Chondrocyte (in vitro differentiated cells): ENCODE data around the gene LRRTM3. TPM values are rescaled to one million over a fixed set of nuclear protein-coding genes. Genes with fewer than 3 reads are reported as not detected.

Experiments used
- DNase-seq: peaks from one replicate; pipeline ENCODE4 v3.0.0; 2021; ENCODE audit warnings: mixed read lengths, low spot score
- H3K27ac Mint-ChIP-seq: one replicate; pipeline ENCODE4 v1.8.0; 2021; ENCODE audit warnings: mild to moderate bottlenecking, moderate library complexity, mixed read lengths; ENCODE audit not compliant: unreplicated experiment
- H3K27me3 Mint-ChIP-seq: 2 replicates; pipeline ENCODE4 v1.8.0; 2021; ENCODE audit warnings: low read depth, mixed read lengths
- H3K36me3 Mint-ChIP-seq: 2 replicates; pipeline ENCODE4 v1.8.0; 2021; ENCODE audit warnings: low read depth, mixed read lengths
- H3K4me1 Mint-ChIP-seq: 2 replicates; pipeline ENCODE4 v1.8.0; 2021; ENCODE audit warnings: low read depth, mild to moderate bottlenecking, mixed read lengths
- H3K4me3 Mint-ChIP-seq: one replicate; pipeline ENCODE4 v1.8.0; 2021; ENCODE audit warnings: mild to moderate bottlenecking, moderate library complexity, mixed read lengths; ENCODE audit not compliant: unreplicated experiment
- H3K9me3 Mint-ChIP-seq: 2 replicates; pipeline ENCODE4 v1.8.0; 2021; ENCODE audit warnings: low read depth, mixed read lengths
- CTCF ChIP-seq: fragments of 200-600 bp; sonication (generic); IDR thresholded peaks from 2 replicates; pipeline ENCODE4 v1.5.0; 2021; ENCODE audit warnings: antibody characterized with exemption, mild to moderate bottlenecking, moderate library complexity
- total RNA-seq: library from RNA; stranded (reverse); gene quantifications from 3 replicates; pipeline ENCODE4 v1.2.1, GENCODE V29; 2021

LRRTM3 gene
- total RNA-seq, 1 donor from 2014 or later: not detected

- Mint-ChIP-seq H3K27ac (no peak overlapping the region), H3K4me1 (no peaks in the 10 kb centered on the region), H3K36me3 (no peaks in the 10 kb centered on the region), H3K27me3 (peaks cover 4% of the 10 kb centered on the region), H3K9me3 (no peaks in the 10 kb centered on the region), H3K4me3 (no peak overlapping the region)
- TF ChIP-seq CTCF: no peak
- DNase-seq: no peak
Observed at GRCh38 chr10:66990143-66990830, 64.5 kb downstream of the LRRTM3 start.

GRCh38 chr10:66996996-66997395, 71.2 kb downstream of the LRRTM3 start:
- no peak for DNase-seq
- H3K4me1 Mint-ChIP-seq: peaks cover 3% of the 10 kb centered on the region
- no peak overlapping the region for H3K4me3 Mint-ChIP-seq
- TF ChIP-seq CTCF: no peak
- no peak overlapping the region for H3K27ac Mint-ChIP-seq
- no peaks in the 10 kb centered on the region for H3K36me3 Mint-ChIP-seq
- H3K9me3 Mint-ChIP-seq: no peaks in the 10 kb centered on the region
- H3K27me3 Mint-ChIP-seq: peaks cover 8% of the 10 kb centered on the region

GRCh38 chr10:66999762-67000545, 74.1 kb downstream of the LRRTM3 start:
- no peaks in the 10 kb centered on the region for H3K9me3 Mint-ChIP-seq
- peaks cover 7% of the 10 kb centered on the region for H3K27me3 Mint-ChIP-seq
- H3K27ac Mint-ChIP-seq: no peak overlapping the region
- no peak for TF ChIP-seq CTCF
- H3K4me1 Mint-ChIP-seq: peaks cover 3% of the 10 kb centered on the region
- no peaks in the 10 kb centered on the region for H3K36me3 Mint-ChIP-seq
- DNase-seq: no peak
- H3K4me3 Mint-ChIP-seq: no peak overlapping the region

- no peak for DNase-seq
- Mint-ChIP-seq H3K4me1 (peaks cover 3% of the 10 kb centered on the region), H3K9me3 (peaks cover 3% of the 10 kb centered on the region), H3K27ac (no peak overlapping the region), H3K27me3 (no peaks in the 10 kb centered on the region), H3K4me3 (no peak overlapping the region), H3K36me3 (no peaks in the 10 kb centered on the region)
- TF ChIP-seq CTCF: no peak
Observed at GRCh38 chr10:67004690-67005089, 78.9 kb downstream of the LRRTM3 start.

- no peaks in the 10 kb centered on the region for H3K27me3 Mint-ChIP-seq
- H3K36me3 Mint-ChIP-seq: no peaks in the 10 kb centered on the region
- no peak overlapping the region for H3K27ac Mint-ChIP-seq
- H3K9me3 Mint-ChIP-seq: peaks cover 3% of the 10 kb centered on the region
- no peaks in the 10 kb centered on the region for H3K4me1 Mint-ChIP-seq
- H3K4me3 Mint-ChIP-seq: no peak overlapping the region
- TF ChIP-seq CTCF: no peak
- no peak for DNase-seq
Observed at GRCh38 chr10:67005981-67006380, 80.1 kb downstream of the LRRTM3 start.
